Measurements from ENCODE around the gene FZD10.

The FZD10 gene

GRCh38 chr12:130118181-130118580, 44.1 kb upstream of the FZD10 start:
- POLR2A ChIA-PET: no interaction called here
- CTCF ChIA-PET: no interaction called here
- H3K4me3 ChIP-seq (ENCODE audit: low read depth, low read length): no peak overlapping the region
- DNase-seq (ENCODE audit: low read depth, low spot score): no peak
- TF ChIP-seq CTCF (IDR thresholded peaks at IDR 0.05; ENCODE audit: insufficient read depth, low read length, missing control alignments): no peak

GRCh38 chr12:130119241-130119861, 42.9 kb upstream of the FZD10 start:
- ChIA-PET CTCF (no interaction called here), POLR2A (no interaction called here)
- no peak for DNase-seq (ENCODE audit: low read depth, low spot score)
- H3K4me3 ChIP-seq (ENCODE audit: low read depth, low read length): no peak overlapping the region
- no peak for TF ChIP-seq CTCF (IDR thresholded peaks at IDR 0.05; ENCODE audit: insufficient read depth, low read length, missing control alignments)

GRCh38 chr12:130120012-130120805, 42.1 kb upstream of the FZD10 start:
- DNase-seq (ENCODE audit: low read depth, low spot score): no peak
- no peak overlapping the region for H3K4me3 ChIP-seq (ENCODE audit: low read depth, low read length)
- CTCF ChIA-PET: no interaction called here
- POLR2A ChIA-PET: no interaction called here
- no peak for TF ChIP-seq CTCF (IDR thresholded peaks at IDR 0.05; ENCODE audit: insufficient read depth, low read length, missing control alignments)

- DNase-seq (ENCODE audit: low read depth, low spot score): no peak
- POLR2A ChIA-PET: no interaction called here
- no peak for TF ChIP-seq CTCF (IDR thresholded peaks at IDR 0.05; ENCODE audit: insufficient read depth, low read length, missing control alignments)
- no peak overlapping the region for H3K4me3 ChIP-seq (ENCODE audit: low read depth, low read length)
- CTCF ChIA-PET: no interaction called here
Measured at GRCh38 chr12:130121226-130122000, 40.9 kb upstream of the FZD10 start.

GRCh38 chr12:130122356-130122755, 39.9 kb upstream of the FZD10 start:
- H3K4me3 ChIP-seq (ENCODE audit: low read depth, low read length): no peak overlapping the region
- CTCF ChIA-PET: no interaction called here
- no peak for TF ChIP-seq CTCF (IDR thresholded peaks at IDR 0.05; ENCODE audit: insufficient read depth, low read length, missing control alignments)
- DNase-seq (ENCODE audit: low read depth, low spot score): no peak
- POLR2A ChIA-PET: no interaction called here

GRCh38 chr12:130124106-130124505, 38.2 kb upstream of the FZD10 start:
- ChIA-PET CTCF (no interaction called here), POLR2A (no interaction called here)
- no peak for DNase-seq (ENCODE audit: low read depth, low spot score)
- no peak for TF ChIP-seq CTCF (IDR thresholded peaks at IDR 0.05; ENCODE audit: insufficient read depth, low read length, missing control alignments)
- H3K4me3 ChIP-seq (ENCODE audit: low read depth, low read length): no peak overlapping the region

All from AG04449 (cell line).